ENCODE data around the gene DUSP6.

DNA sequence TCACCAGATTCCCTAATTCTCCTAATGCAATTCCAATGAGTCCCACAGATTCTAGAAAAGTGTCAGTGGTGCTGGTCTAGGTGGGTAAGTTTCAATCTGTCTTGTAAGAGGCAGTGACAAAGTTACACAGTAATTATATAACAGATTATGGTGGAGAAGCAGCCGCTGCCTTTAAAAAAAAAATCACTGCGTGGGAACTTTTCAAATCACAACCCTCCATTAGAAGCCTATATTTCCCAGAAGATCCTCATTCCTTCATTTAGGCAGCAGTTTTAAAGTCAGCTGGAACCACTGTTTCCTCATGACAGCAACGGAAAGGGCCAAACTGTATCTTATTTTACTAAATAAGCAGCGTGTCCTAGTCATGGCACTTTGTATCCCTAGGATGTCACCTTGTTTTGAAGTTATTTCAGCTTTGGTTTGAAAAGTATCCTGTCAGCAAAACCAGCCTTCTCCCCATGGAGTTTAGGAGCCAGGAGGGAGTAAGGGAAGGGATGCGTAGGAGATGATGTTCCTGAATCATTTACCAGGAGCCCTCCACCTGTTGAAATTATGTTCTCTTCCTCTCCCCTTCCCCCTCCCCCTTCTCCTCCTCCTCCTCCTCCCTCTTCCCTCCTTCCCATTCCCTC lies 27.7 kb upstream of the DUSP6 start:
- TF ChIP-seq, protein P1, sequence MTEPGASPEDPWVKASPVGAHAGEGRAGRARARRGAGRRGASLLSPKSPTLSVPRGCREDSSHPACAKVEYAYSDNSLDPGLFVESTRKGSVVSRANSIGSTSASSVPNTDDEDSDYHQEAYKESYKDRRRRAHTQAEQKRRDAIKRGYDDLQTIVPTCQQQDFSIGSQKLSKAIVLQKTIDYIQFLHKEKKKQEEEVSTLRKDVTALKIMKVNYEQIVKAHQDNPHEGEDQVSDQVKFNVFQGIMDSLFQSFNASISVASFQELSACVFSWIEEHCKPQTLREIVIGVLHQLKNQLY (CRISPR knock-in tag; IDR thresholded peaks at IDR 0.05), result no peak
- TF ChIP-seq, protein P2, sequence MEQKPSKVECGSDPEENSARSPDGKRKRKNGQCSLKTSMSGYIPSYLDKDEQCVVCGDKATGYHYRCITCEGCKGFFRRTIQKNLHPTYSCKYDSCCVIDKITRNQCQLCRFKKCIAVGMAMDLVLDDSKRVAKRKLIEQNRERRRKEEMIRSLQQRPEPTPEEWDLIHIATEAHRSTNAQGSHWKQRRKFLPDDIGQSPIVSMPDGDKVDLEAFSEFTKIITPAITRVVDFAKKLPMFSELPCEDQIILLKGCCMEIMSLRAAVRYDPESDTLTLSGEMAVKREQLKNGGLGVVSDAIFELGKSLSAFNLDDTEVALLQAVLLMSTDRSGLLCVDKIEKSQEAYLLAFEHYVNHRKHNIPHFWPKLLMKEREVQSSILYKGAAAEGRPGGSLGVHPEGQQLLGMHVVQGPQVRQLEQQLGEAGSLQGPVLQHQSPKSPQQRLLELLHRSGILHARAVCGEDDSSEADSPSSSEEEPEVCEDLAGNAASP (CRISPR knock-in tag; IDR thresholded peaks at IDR 0.05; ENCODE audit: borderline replicate concordance), result no peak
- no peak for TF ChIP-seq ZNF224 (CRISPR knock-in tag; IDR thresholded peaks at IDR 0.05)
- TF ChIP-seq, protein P3, sequence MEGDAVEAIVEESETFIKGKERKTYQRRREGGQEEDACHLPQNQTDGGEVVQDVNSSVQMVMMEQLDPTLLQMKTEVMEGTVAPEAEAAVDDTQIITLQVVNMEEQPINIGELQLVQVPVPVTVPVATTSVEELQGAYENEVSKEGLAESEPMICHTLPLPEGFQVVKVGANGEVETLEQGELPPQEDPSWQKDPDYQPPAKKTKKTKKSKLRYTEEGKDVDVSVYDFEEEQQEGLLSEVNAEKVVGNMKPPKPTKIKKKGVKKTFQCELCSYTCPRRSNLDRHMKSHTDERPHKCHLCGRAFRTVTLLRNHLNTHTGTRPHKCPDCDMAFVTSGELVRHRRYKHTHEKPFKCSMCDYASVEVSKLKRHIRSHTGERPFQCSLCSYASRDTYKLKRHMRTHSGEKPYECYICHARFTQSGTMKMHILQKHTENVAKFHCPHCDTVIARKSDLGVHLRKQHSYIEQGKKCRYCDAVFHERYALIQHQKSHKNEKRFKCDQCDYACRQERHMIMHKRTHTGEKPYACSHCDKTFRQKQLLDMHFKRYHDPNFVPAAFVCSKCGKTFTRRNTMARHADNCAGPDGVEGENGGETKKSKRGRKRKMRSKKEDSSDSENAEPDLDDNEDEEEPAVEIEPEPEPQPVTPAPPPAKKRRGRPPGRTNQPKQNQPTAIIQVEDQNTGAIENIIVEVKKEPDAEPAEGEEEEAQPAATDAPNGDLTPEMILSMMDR (CRISPR knock-in tag; IDR thresholded peaks at IDR 0.05), result no peak
- TF ChIP-seq STAG1 (CRISPR knock-in tag; IDR thresholded peaks at IDR 0.05), result no peak
- TF ChIP-seq GABPA (IDR thresholded peaks at IDR 0.05; ENCODE audit: low read depth, low read length), result no peak
- TF ChIP-seq GABPA (CRISPR knock-in tag; IDR thresholded peaks at IDR 0.05; ENCODE audit: low read depth), result no peak
- TF ChIP-seq DNMT1 (CRISPR knock-in tag; IDR thresholded peaks at IDR 0.05), result no peak
- TF ChIP-seq, protein P4, sequence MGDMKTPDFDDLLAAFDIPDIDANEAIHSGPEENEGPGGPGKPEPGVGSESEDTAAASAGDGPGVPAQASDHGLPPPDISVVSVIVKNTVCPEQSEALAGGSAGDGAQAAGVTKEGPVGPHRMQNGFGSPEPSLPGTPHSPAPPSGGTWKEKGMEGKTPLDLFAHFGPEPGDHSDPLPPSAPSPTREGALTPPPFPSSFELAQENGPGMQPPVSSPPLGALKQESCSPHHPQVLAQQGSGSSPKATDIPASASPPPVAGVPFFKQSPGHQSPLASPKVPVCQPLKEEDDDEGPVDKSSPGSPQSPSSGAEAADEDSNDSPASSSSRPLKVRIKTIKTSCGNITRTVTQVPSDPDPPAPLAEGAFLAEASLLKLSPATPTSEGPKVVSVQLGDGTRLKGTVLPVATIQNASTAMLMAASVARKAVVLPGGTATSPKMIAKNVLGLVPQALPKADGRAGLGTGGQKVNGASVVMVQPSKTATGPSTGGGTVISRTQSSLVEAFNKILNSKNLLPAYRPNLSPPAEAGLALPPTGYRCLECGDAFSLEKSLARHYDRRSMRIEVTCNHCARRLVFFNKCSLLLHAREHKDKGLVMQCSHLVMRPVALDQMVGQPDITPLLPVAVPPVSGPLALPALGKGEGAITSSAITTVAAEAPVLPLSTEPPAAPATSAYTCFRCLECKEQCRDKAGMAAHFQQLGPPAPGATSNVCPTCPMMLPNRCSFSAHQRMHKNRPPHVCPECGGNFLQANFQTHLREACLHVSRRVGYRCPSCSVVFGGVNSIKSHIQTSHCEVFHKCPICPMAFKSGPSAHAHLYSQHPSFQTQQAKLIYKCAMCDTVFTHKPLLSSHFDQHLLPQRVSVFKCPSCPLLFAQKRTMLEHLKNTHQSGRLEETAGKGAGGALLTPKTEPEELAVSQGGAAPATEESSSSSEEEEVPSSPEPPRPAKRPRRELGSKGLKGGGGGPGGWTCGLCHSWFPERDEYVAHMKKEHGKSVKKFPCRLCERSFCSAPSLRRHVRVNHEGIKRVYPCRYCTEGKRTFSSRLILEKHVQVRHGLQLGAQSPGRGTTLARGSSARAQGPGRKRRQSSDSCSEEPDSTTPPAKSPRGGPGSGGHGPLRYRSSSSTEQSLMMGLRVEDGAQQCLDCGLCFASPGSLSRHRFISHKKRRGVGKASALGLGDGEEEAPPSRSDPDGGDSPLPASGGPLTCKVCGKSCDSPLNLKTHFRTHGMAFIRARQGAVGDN (CRISPR knock-in tag; IDR thresholded peaks at IDR 0.05), result no peak
- TF ChIP-seq FOXO1 (CRISPR knock-in tag; IDR thresholded peaks at IDR 0.05), result no peak
- TF ChIP-seq MED13 (CRISPR knock-in tag; IDR thresholded peaks at IDR 0.05), result no peak
- no peak for TF ChIP-seq NKX3-1 (CRISPR knock-in tag; IDR thresholded peaks at IDR 0.05)
- no peak for TF ChIP-seq RORA (CRISPR knock-in tag; IDR thresholded peaks at IDR 0.05)
- TF ChIP-seq MED8 (CRISPR knock-in tag; IDR thresholded peaks at IDR 0.05; ENCODE audit: insufficient replicate concordance), result no peak
- TF ChIP-seq, protein P5, sequence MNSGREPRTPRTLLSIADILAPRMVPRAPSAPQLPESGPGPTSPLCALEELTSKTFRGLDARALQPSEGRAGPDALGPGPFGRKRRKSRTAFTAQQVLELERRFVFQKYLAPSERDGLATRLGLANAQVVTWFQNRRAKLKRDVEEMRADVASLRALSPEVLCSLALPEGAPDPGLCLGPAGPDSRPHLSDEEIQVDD (CRISPR knock-in tag; IDR thresholded peaks at IDR 0.05; ENCODE audit: borderline replicate concordance), result no peak
